ENCODE results near the gene FOXO3.

GRCh38 chr6:108686896-108687295 lies 126.2 kb downstream of the FOXO3 start:
- TF ChIP-seq POLR2AphosphoS5 (IDR thresholded peaks at IDR 0.05; ENCODE audit: borderline replicate concordance, low read depth, low read length) (no peak), EZH2 (IDR thresholded peaks at IDR 0.05) (no peak), FOXP2 (optimal IDR thresholded peaks at IDR 0.05; ENCODE audit: control extremely low read depth, extremely low read length, insufficient read depth) (no peak)
